Right cardiac atrium (tissue), 5 donors: ENCODE measurements around the gene API5. TPM values are rescaled to one million over a fixed set of nuclear protein-coding genes. Genes with fewer than 3 reads are reported as not detected.

Experiments used
- ATAC-seq, 2 donors: fragments of 200-7000 bp; cut with Tn5 transposase; one replicate each; pipeline versions ENCODE4 v1.8.0 to v1.9.1; 2020; ENCODE audit warnings: moderate library complexity in 2 of 2, mild to moderate bottlenecking in 1 of 2
- DNase-seq, 3 donors: peaks; one replicate each; pipeline ENCODE4 v3.0.0-alpha.2; 2020
- H3K27ac ChIP-seq: one replicate; pipeline ENCODE4 v1.5.1; 2013; ENCODE audit warnings: mild to moderate bottlenecking, low read length, control low read depth, moderate library complexity
- H3K27me3 ChIP-seq: one replicate; pipeline ENCODE4 v1.6.1; 2013; ENCODE audit not compliant: control insufficient read depth, insufficient read depth
- H3K4me1 ChIP-seq: one replicate; pipeline ENCODE4 v1.6.1; 2013; ENCODE audit warnings: low read length; ENCODE audit not compliant: control insufficient read depth, insufficient read depth
- H3K4me3 ChIP-seq: one replicate; pipeline ENCODE4 v1.5.1; 2013; ENCODE audit warnings: low read length, control low read depth
- H3K9me3 ChIP-seq: one replicate; pipeline ENCODE4 v1.6.1; 2013; ENCODE audit warnings: low read length; ENCODE audit not compliant: control insufficient read depth
- WGBS: extraction: QIAGEN DNeasy Blood & Tissue Kit; methylation state at CpG from one replicate; pipeline ENCODE4 v1.1.7; 2013; 5-methylcytosine and 5-hydroxymethylcytosine counted together
- intact Hi-C, 4 donors: fragments of 100-400 bp; cut with DNase I; formaldehyde crosslinking; loops; one replicate each; pipeline versions ENCODE4 v1.11.0 to v1.14.0; 2022 to 2023
- polyA plus RNA-seq: library from polyadenylated mRNA; stranded (reverse); fragments of 200-250 nt; gene quantifications from one replicate; pipeline ENCODE4 v1.2.3, GENCODE V29; 2013
- total RNA-seq, 4 donors: library from RNA; stranded (reverse); fragmentation: NEBNext Ultra II Directional; extraction: Animal tissue kit (Norgen Biotek cat#: 25700); gene quantifications; one replicate each; pipeline ENCODE4 v1.2.1, GENCODE V29; 2021
- donor health status: healthy with polysubstance abuse.
- donor health status: DM: no; HTN: yes; CAD: no.
- donor health status: DM: no; HTN: no; CAD: no.
- donor health status: DM: no; HTN: yes; CAD: no; lungs with severe emphysema.
- donor health status: DM: yes; HTN: yes; CAD: no.

API5 gene
- total and polyA plus RNA-seq, 5 donors: 17.7 to 45.8 (median 44.2) TPM

- DNase-seq (no peak), ATAC-seq (peak; percentile 26 to 44)
- peak overlapping the region; percentile 86 for H3K4me3 ChIP-seq
- intact Hi-C loops: no loop called here
- WGBS: under 1% methylated on average over 14 of the region's 14 CpGs
- no peaks in the 10 kb centered on the region for H3K4me1 ChIP-seq
- H3K27me3 ChIP-seq: no peaks in the 10 kb centered on the region
- H3K9me3 ChIP-seq: no peaks in the 10 kb centered on the region
- H3K27ac ChIP-seq: peak overlapping the region; percentile 82
Measured at GRCh38 chr11:43359422-43359818, 47.6 kb downstream of the API5 start.

- Histone ChIP-seq H3K27ac (no peak overlapping the region), H3K4me3 (peak overlapping the region; percentile 86), H3K4me1 (no peaks in the 10 kb centered on the region), H3K9me3 (no peaks in the 10 kb centered on the region), H3K27me3 (no peaks in the 10 kb centered on the region)
- ATAC-seq (no peak), DNase-seq (no peak)
- intact Hi-C loops: no loop called here
- WGBS: 14% methylated on average over 1 of the region's 1 CpG
Measured at GRCh38 chr11:43360361-43361032, 48.7 kb downstream of the API5 start.

GRCh38 chr11:43366677-43367076 is 54.9 kb downstream of the API5 start:
- no peak overlapping the region for H3K4me3 ChIP-seq
- H3K27me3 ChIP-seq: no peaks in the 10 kb centered on the region
- DNase-seq (no peak), ATAC-seq (no peak)
- no peaks in the 10 kb centered on the region for H3K9me3 ChIP-seq
- WGBS: 90% methylated on average over 5 of the region's 5 CpGs
- peaks cover 8% of the 10 kb centered on the region for H3K4me1 ChIP-seq
- intact Hi-C loops: no loop called here
- no peak overlapping the region for H3K27ac ChIP-seq

- H3K27me3 ChIP-seq: no peaks in the 10 kb centered on the region
- WGBS: 64% methylated on average over 7 of the region's 7 CpGs
- peaks cover 8% of the 10 kb centered on the region for H3K4me1 ChIP-seq
- DNase-seq (no peak), ATAC-seq (no peak)
- H3K9me3 ChIP-seq: no peaks in the 10 kb centered on the region
- no peak overlapping the region for H3K4me3 ChIP-seq
- intact Hi-C loops: no loop called here
- H3K27ac ChIP-seq: no peak overlapping the region
Measured at GRCh38 chr11:43367382-43368178, 55.8 kb downstream of the API5 start.

GRCh38 chr11:43376065-43376464 is 64.3 kb downstream of the API5 start:
- H3K27me3 ChIP-seq: no peaks in the 10 kb centered on the region
- intact Hi-C loops: no loop called here
- no peak overlapping the region for H3K4me3 ChIP-seq
- ATAC-seq: no peak
- no peak overlapping the region for H3K27ac ChIP-seq
- H3K9me3 ChIP-seq: no peaks in the 10 kb centered on the region
- H3K4me1 ChIP-seq: no peaks in the 10 kb centered on the region
- WGBS: 96% methylated on average over 2 of the region's 2 CpGs
- no peak for DNase-seq

- no peaks in the 10 kb centered on the region for H3K27me3 ChIP-seq
- H3K9me3 ChIP-seq: no peaks in the 10 kb centered on the region
- DNase-seq: no peak
- 88% methylated on average over 2 of the region's 2 CpGs for WGBS
- no peak for ATAC-seq
- intact Hi-C loops: no loop called here
- H3K27ac ChIP-seq: no peak overlapping the region
- H3K4me1 ChIP-seq: no peaks in the 10 kb centered on the region
- no peak overlapping the region for H3K4me3 ChIP-seq
Measured at GRCh38 chr11:43376594-43376993, 64.8 kb downstream of the API5 start.

GRCh38 chr11:43377389-43377788 is 65.6 kb downstream of the API5 start:
- Histone ChIP-seq H3K27ac (no peak overlapping the region), H3K27me3 (no peaks in the 10 kb centered on the region), H3K4me1 (no peaks in the 10 kb centered on the region), H3K9me3 (no peaks in the 10 kb centered on the region), H3K4me3 (no peak overlapping the region)
- DNase-seq (no peak), ATAC-seq (no peak)
- intact Hi-C loops: no loop called here

- ATAC-seq (no peak), DNase-seq (no peak)
- Histone ChIP-seq H3K4me1 (no peaks in the 10 kb centered on the region), H3K4me3 (no peak overlapping the region), H3K27me3 (no peaks in the 10 kb centered on the region), H3K9me3 (no peaks in the 10 kb centered on the region), H3K27ac (no peak overlapping the region)
- intact Hi-C loops: no loop called here
- whole genome bisulfite sequencing: 94% methylated on average over 3 of the region's 3 CpGs
Measured at GRCh38 chr11:43378897-43379296, 67.1 kb downstream of the API5 start.

GRCh38 chr11:43381802-43382201 is 70.0 kb downstream of the API5 start:
- WGBS: 64% methylated on average over 2 of the region's 2 CpGs
- ATAC-seq: no peak
- no peaks in the 10 kb centered on the region for H3K27me3 ChIP-seq
- no peak overlapping the region for H3K27ac ChIP-seq
- no peaks in the 10 kb centered on the region for H3K4me1 ChIP-seq
- no peaks in the 10 kb centered on the region for H3K9me3 ChIP-seq
- H3K4me3 ChIP-seq: no peak overlapping the region
- intact Hi-C loops: no loop called here
- DNase-seq: no peak

- intact Hi-C loops: no loop called here
Measured at GRCh38 chr11:43382614-43383013, 70.8 kb downstream of the API5 start.

GRCh38 chr11:43384393-43384792 is 72.6 kb downstream of the API5 start:
- Histone ChIP-seq H3K4me1 (no peaks in the 10 kb centered on the region), H3K27ac (no peak overlapping the region), H3K27me3 (no peaks in the 10 kb centered on the region), H3K4me3 (no peak overlapping the region), H3K9me3 (no peaks in the 10 kb centered on the region)
- 97% methylated on average over 5 of the region's 5 CpGs for WGBS
- no peak for DNase-seq
- intact Hi-C loops: no loop called here
- ATAC-seq: no peak

More at GRCh38 chr11:43382614-43383013, 70.8 kb downstream of the API5 start:
- DNase-seq (no peak), ATAC-seq (no peak)
- 95% methylated on average over 1 of the region's 1 CpG for WGBS
- Histone ChIP-seq H3K9me3 (no peaks in the 10 kb centered on the region), H3K27me3 (no peaks in the 10 kb centered on the region), H3K4me1 (no peaks in the 10 kb centered on the region), H3K4me3 (no peak overlapping the region), H3K27ac (no peak overlapping the region)
